PC-3 (cell line): ENCODE data around the gene CLIC2. TPM values are rescaled to one million over a fixed set of nuclear protein-coding genes. Genes with fewer than 3 reads are reported as not detected.
"Not testable (repeated sequence)": the region's sequence is repeated elsewhere in the genome, so short reads cannot be mapped to it uniquely, and the experiment has no call there.

Source experiments
- ATAC-seq: fragments of 200-7000 bp; cut with Tn5 transposase; 2 replicates; pipeline ENCODE4 v1.9.1; 2020; ENCODE audit warnings: mild to moderate bottlenecking, moderate library complexity
- BruUV-seq: library from RNA; stranded (reverse); fragments of 400-500 nt; replicated peaks from 2 replicates; lab custom pipeline; 2021; lab: Mats Ljungman, UMichigan
- CTCF ChIA-PET: fragments of 300-600 bp; sonication (Branson Sonifier 250); formaldehyde crosslinking; loops from one replicate; lab custom pipeline; 2022; ENCODE audit warnings: antibody characterized with exemption; lab: Charles Lee
- POLR2A ChIA-PET: fragments of 300-600 bp; sonication (Branson Sonifier 250); formaldehyde crosslinking; loops from one replicate; lab custom pipeline; 2022; ENCODE audit warnings: antibody characterized with exemption; ENCODE audit not compliant: unreplicated experiment; lab: Charles Lee
- DNase-seq: peaks from one replicate; pipeline ENCODE4 v3.0.0-alpha.2; 2015
- H2AFZ ChIP-seq: fragments of 300-600 bp; sonication (generic); 2 replicates; pipeline ENCODE4 v1.6.0; 2016; ENCODE audit warnings: antibody characterized with exemption, low read length
- H3F3A ChIP-seq: fragments of 300-600 bp; sonication (generic); one replicate; pipeline ENCODE4 v1.6.0; 2017; ENCODE audit warnings: antibody characterized with exemption, low read length, control low read depth, mild to moderate bottlenecking; ENCODE audit not compliant: unreplicated experiment
- H3K27ac ChIP-seq: fragments of 300-600 bp; sonication (generic); 2 replicates; pipeline ENCODE4 v1.5.1; 2016; ENCODE audit warnings: mild to moderate bottlenecking, low read length
- H3K27me3 ChIP-seq: fragments of 300-600 bp; sonication (generic); 2 replicates; pipeline ENCODE4 v1.6.1; 2016; ENCODE audit warnings: low read length, mixed read lengths
- H3K36me3 ChIP-seq: fragments of 300-600 bp; sonication (generic); 2 replicates; pipeline ENCODE4 v1.6.1; 2016; ENCODE audit warnings: low read depth, mixed run types, low read length, mixed read lengths
- H3K4me1 ChIP-seq: fragments of 300-600 bp; sonication (generic); 2 replicates; pipeline ENCODE4 v1.5.1; 2016; ENCODE audit warnings: low read length; ENCODE audit not compliant: insufficient read depth
- H3K4me2 ChIP-seq: fragments of 300-600 bp; sonication (generic); 2 replicates; pipeline ENCODE4 v1.6.0; 2016; ENCODE audit warnings: low read length
- H3K4me3 ChIP-seq: fragments of 300-600 bp; sonication (generic); 2 replicates; pipeline ENCODE4 v1.5.1; 2016; ENCODE audit warnings: mild to moderate bottlenecking, low read length, mixed read lengths
- H3K79me2 ChIP-seq: fragments of 300-600 bp; sonication (generic); 2 replicates; pipeline ENCODE4 v1.6.1; 2017; ENCODE audit warnings: low read length, mixed read lengths
- H3K9ac ChIP-seq: fragments of 300-600 bp; sonication (generic); 2 replicates; pipeline ENCODE4 v1.6.0; 2016; ENCODE audit warnings: mild to moderate bottlenecking, low read length
- H3K9me2 ChIP-seq: fragments of 300-600 bp; sonication (generic); replicated peaks from 2 replicates; pipeline ENCODE4 v1.6.1; 2016; ENCODE audit warnings: mixed run types, low read length, mixed read lengths
- H3K9me3 ChIP-seq: fragments of 300-600 bp; sonication (generic); 2 replicates; pipeline ENCODE4 v1.6.1; 2016; ENCODE audit warnings: low read length, mixed read lengths
- H4K20me1 ChIP-seq: fragments of 300-600 bp; sonication (generic); 2 replicates; pipeline ENCODE4 v1.6.1; 2016; ENCODE audit warnings: low read length, mixed read lengths
- CTCF ChIP-seq: fragments of 300-600 bp; sonication (generic); conservative IDR thresholded peaks from 2 replicates; pipeline ENCODE4 v1.5.1; 2017; ENCODE audit warnings: antibody characterized with exemption, low read depth, mild to moderate bottlenecking, low read length
- EZH2 ChIP-seq: fragments of 300-600 bp; sonication (generic); IDR thresholded peaks from one replicate; pipeline ENCODE4 v1.6.1; 2017; ENCODE audit warnings: antibody characterized with exemption, mild to moderate bottlenecking, low read length; ENCODE audit not compliant: unreplicated experiment
- EZH2phosphoT487 ChIP-seq: fragments of 300-600 bp; sonication (generic); IDR thresholded peaks from 2 replicates; pipeline ENCODE4 v1.6.1; 2018; ENCODE audit warnings: mild to moderate bottlenecking, antibody characterized with exemption, low read length, borderline replicate concordance
- intact Hi-C: fragments of 100-400 bp; cut with micrococcal nuclease; formaldehyde crosslinking; loops from 2 replicates; pipeline ENCODE4 v1.9.0; 2023
- total RNA-seq: library from RNA; depleted of rRNA; stranded (reverse); fragments of >200 nt; gene quantifications from 2 replicates; pipeline ENCODE4 v1.2.3, GENCODE V29; 2014

Gene CLIC2
- total RNA-seq, 1 experiment from 2014 or later: not detected

GRCh38 chrX:155363712-155364111, 29.3 kb upstream of the CLIC2 start:
- H3K4me1 ChIP-seq, H3K9ac ChIP-seq, H3K36me3 ChIP-seq, DNase-seq, H3K27me3 ChIP-seq, H3K27ac ChIP-seq, CTCF ChIA-PET, intact Hi-C loops, H4K20me1 ChIP-seq, H3F3A ChIP-seq, H3K9me3 ChIP-seq, POLR2A ChIA-PET, H3K4me2 ChIP-seq, H3K79me2 ChIP-seq, ATAC-seq, H2AFZ ChIP-seq, H3K9me2 ChIP-seq, BruUV-seq, H3K4me3 ChIP-seq: not testable (repeated sequence)

- intact Hi-C loops, POLR2A ChIA-PET: not testable (repeated sequence)
These were observed 15.0 kb upstream of the CLIC2 start for GRCh38 chrX:155349448-155349847.

GRCh38 chrX:155345689-155346088, 11.3 kb upstream of the CLIC2 start:
- H3K9me3 ChIP-seq, H3K4me3 ChIP-seq, H3K9ac ChIP-seq, H3K36me3 ChIP-seq, H3F3A ChIP-seq, H3K4me2 ChIP-seq, H3K9me2 ChIP-seq, POLR2A ChIA-PET, H3K27me3 ChIP-seq, ATAC-seq, H4K20me1 ChIP-seq, H2AFZ ChIP-seq, BruUV-seq, H3K4me1 ChIP-seq, H3K79me2 ChIP-seq, H3K27ac ChIP-seq, intact Hi-C loops, DNase-seq, CTCF ChIA-PET: not testable (repeated sequence)

More at GRCh38 chrX:155349448-155349847, 15.0 kb upstream of the CLIC2 start:
- ATAC-seq, H3K9me3 ChIP-seq, H3K79me2 ChIP-seq, H3K27me3 ChIP-seq, H4K20me1 ChIP-seq, CTCF ChIA-PET, H3K9ac ChIP-seq, H3K4me2 ChIP-seq, H3K27ac ChIP-seq, H3K4me3 ChIP-seq, H3K9me2 ChIP-seq, H3K4me1 ChIP-seq, H2AFZ ChIP-seq, H3F3A ChIP-seq, DNase-seq, BruUV-seq, H3K36me3 ChIP-seq: not testable (repeated sequence)

GRCh38 chrX:155335337-155335712, 911 bp upstream of the CLIC2 start:
- H2AFZ ChIP-seq, CTCF ChIA-PET, H3K4me1 ChIP-seq, intact Hi-C loops, H3K36me3 ChIP-seq, H3K9me3 ChIP-seq, H3K9ac ChIP-seq, H3K9me2 ChIP-seq, H3K79me2 ChIP-seq, ATAC-seq, H3F3A ChIP-seq, POLR2A ChIA-PET, H3K27ac ChIP-seq, H4K20me1 ChIP-seq, H3K4me2 ChIP-seq, DNase-seq, BruUV-seq, H3K4me3 ChIP-seq, H3K27me3 ChIP-seq: not testable (repeated sequence)

- Histone ChIP-seq H3K9me3 (no peaks in the 10 kb centered on the region), H3K79me2 (no peaks in the 10 kb centered on the region), H3K4me1 (no peaks in the 10 kb centered on the region), H2AFZ (no peak overlapping the region), H3K36me3 (no peaks in the 10 kb centered on the region), H3K9me2 (no peaks in the 10 kb centered on the region), H3F3A (no peaks in the 10 kb centered on the region), H3K27me3 (no peaks in the 10 kb centered on the region), H4K20me1 (no peaks in the 10 kb centered on the region), H3K4me3 (no peak overlapping the region), H3K4me2 (no peak overlapping the region), H3K27ac (no peak overlapping the region), H3K9ac (no peak overlapping the region)
- intact Hi-C loops: no loop called here
- CTCF ChIA-PET: no interaction called here
- POLR2A ChIA-PET: no interaction called here
- ATAC-seq (no peak), DNase-seq (no peak)
- TF ChIP-seq EZH2phosphoT487 (no peak), EZH2 (no peak), CTCF (no peak)
- BruUV-seq: no TSS peak
These were observed 792 bp downstream of the CLIC2 start for GRCh38 chrX:155333544-155334100.
